ENCODE results near the gene MARCKSL1. TPM values are rescaled to one million over a fixed set of nuclear protein-coding genes. Genes with fewer than 3 reads are reported as not detected.
A peak's percentile ranks its signal among the peaks of the same experiment; 100 is the strongest.

Gene MARCKSL1
- total RNA-seq, 1 donor from 2014 or later = 730 TPM

GRCh38 chr1:32373996-32374592 is 38.1 kb upstream of the MARCKSL1 start:
- DNase-seq (ENCODE audit: low spot score) = no peak
- H3K27ac Mint-ChIP-seq (ENCODE audit: unreplicated experiment) = no peak overlapping the region
- peaks cover 46% of the 10 kb centered on the region for H3K36me3 Mint-ChIP-seq (ENCODE audit: low read depth, unreplicated experiment)
- H3K27me3 Mint-ChIP-seq (ENCODE audit: unreplicated experiment) = no peaks in the 10 kb centered on the region
- no peaks in the 10 kb centered on the region for H3K4me1 Mint-ChIP-seq (ENCODE audit: unreplicated experiment)
- H3K4me3 Mint-ChIP-seq (ENCODE audit: unreplicated experiment) = peak overlapping the region; percentile 22
- TF ChIP-seq CTCF (IDR thresholded peaks at IDR 0.05; ENCODE audit: unreplicated experiment) = no peak
- no peaks in the 10 kb centered on the region for H3K9me3 Mint-ChIP-seq (ENCODE audit: unreplicated experiment)

GRCh38 chr1:32372149-32372756 is 36.2 kb upstream of the MARCKSL1 start:
- no peak for DNase-seq (ENCODE audit: low spot score)
- H3K4me1 Mint-ChIP-seq (ENCODE audit: unreplicated experiment) = no peaks in the 10 kb centered on the region
- no peaks in the 10 kb centered on the region for H3K9me3 Mint-ChIP-seq (ENCODE audit: unreplicated experiment)
- no peak for TF ChIP-seq CTCF (IDR thresholded peaks at IDR 0.05; ENCODE audit: unreplicated experiment)
- peaks cover 34% of the 10 kb centered on the region for H3K36me3 Mint-ChIP-seq (ENCODE audit: low read depth, unreplicated experiment)
- H3K27ac Mint-ChIP-seq (ENCODE audit: unreplicated experiment) = no peak overlapping the region
- no peaks in the 10 kb centered on the region for H3K27me3 Mint-ChIP-seq (ENCODE audit: unreplicated experiment)
- no peak overlapping the region for H3K4me3 Mint-ChIP-seq (ENCODE audit: unreplicated experiment)

GRCh38 chr1:32367912-32368635 is 32.0 kb upstream of the MARCKSL1 start:
- H3K9me3 Mint-ChIP-seq (ENCODE audit: unreplicated experiment) = no peaks in the 10 kb centered on the region
- peaks cover 45% of the 10 kb centered on the region for H3K36me3 Mint-ChIP-seq (ENCODE audit: low read depth, unreplicated experiment)
- H3K27me3 Mint-ChIP-seq (ENCODE audit: unreplicated experiment) = peaks cover 4% of the 10 kb centered on the region

GRCh38 chr1:32365445-32365844 is 29.4 kb upstream of the MARCKSL1 start:
- DNase-seq (ENCODE audit: low spot score) = no peak
- Mint-ChIP-seq H3K27ac (ENCODE audit: unreplicated experiment) (no peak overlapping the region), H3K4me3 (ENCODE audit: unreplicated experiment) (peak overlapping the region; percentile 25), H3K36me3 (ENCODE audit: low read depth, unreplicated experiment) (peaks cover 47% of the 10 kb centered on the region), H3K4me1 (ENCODE audit: unreplicated experiment) (peaks cover 14% of the 10 kb centered on the region), H3K27me3 (ENCODE audit: unreplicated experiment) (peaks cover 10% of the 10 kb centered on the region), H3K9me3 (ENCODE audit: unreplicated experiment) (no peaks in the 10 kb centered on the region)
- no peak for TF ChIP-seq CTCF (IDR thresholded peaks at IDR 0.05; ENCODE audit: unreplicated experiment)

More at GRCh38 chr1:32367912-32368635, 32.0 kb upstream of the MARCKSL1 start:
- peaks cover 2% of the 10 kb centered on the region for H3K4me1 Mint-ChIP-seq (ENCODE audit: unreplicated experiment)
- H3K27ac Mint-ChIP-seq (ENCODE audit: unreplicated experiment) = no peak overlapping the region
- no peak overlapping the region for H3K4me3 Mint-ChIP-seq (ENCODE audit: unreplicated experiment)
- TF ChIP-seq CTCF (IDR thresholded peaks at IDR 0.05; ENCODE audit: unreplicated experiment) = no peak
- no peak for DNase-seq (ENCODE audit: low spot score)

- H3K9me3 Mint-ChIP-seq (ENCODE audit: unreplicated experiment) = no peaks in the 10 kb centered on the region
- DNase-seq (ENCODE audit: low spot score) = no peak
- no peak for TF ChIP-seq CTCF (IDR thresholded peaks at IDR 0.05; ENCODE audit: unreplicated experiment)
- no peak overlapping the region for H3K4me3 Mint-ChIP-seq (ENCODE audit: unreplicated experiment)
- peaks cover 48% of the 10 kb centered on the region for H3K36me3 Mint-ChIP-seq (ENCODE audit: low read depth, unreplicated experiment)
- H3K4me1 Mint-ChIP-seq (ENCODE audit: unreplicated experiment) = peaks cover 16% of the 10 kb centered on the region
- H3K27me3 Mint-ChIP-seq (ENCODE audit: unreplicated experiment) = peaks cover 12% of the 10 kb centered on the region
- H3K27ac Mint-ChIP-seq (ENCODE audit: unreplicated experiment) = no peak overlapping the region
Observed at GRCh38 chr1:32364836-32365235, 28.8 kb upstream of the MARCKSL1 start.
